Activated naive CD4-positive, alpha-beta T cell treated with anti-CD3 and anti-CD28 coated beads for 36 hours (primary cell): ENCODE measurements around the gene ARL5A. TPM values are rescaled to one million over a fixed set of nuclear protein-coding genes. Genes with fewer than 3 reads are reported as not detected.

Experiments
- CTCF ChIA-PET: fragments of 350-600 bp; sonication (Branson Sonifier 250); formaldehyde crosslinking; loops from one replicate; lab custom pipeline; 2021; ENCODE audit warnings: antibody characterized with exemption; lab: Charles Lee
- DNase-seq: peaks from one replicate; pipeline ENCODE4 v3.0.0-alpha.2; 2020
- H3K27ac Mint-ChIP-seq: one replicate; pipeline ENCODE4 v1.8.0; 2021; ENCODE audit warnings: mild to moderate bottlenecking, mixed read lengths
- H3K27me3 Mint-ChIP-seq: one replicate; pipeline ENCODE4 v1.8.0; 2021; ENCODE audit warnings: low read depth, mixed read lengths
- H3K36me3 Mint-ChIP-seq: one replicate; pipeline ENCODE4 v1.8.0; 2021; ENCODE audit warnings: low read depth, mixed read lengths
- H3K4me1 Mint-ChIP-seq: one replicate; pipeline ENCODE4 v1.8.0; 2021; ENCODE audit warnings: low read depth, mixed read lengths
- H3K4me3 Mint-ChIP-seq: one replicate; pipeline ENCODE4 v1.8.0; 2021; ENCODE audit warnings: mild to moderate bottlenecking, moderate library complexity, mixed read lengths
- H3K9me3 Mint-ChIP-seq: one replicate; pipeline ENCODE4 v1.8.0; 2021; ENCODE audit warnings: mixed read lengths
- intact Hi-C: fragments of 100-400 bp; cut with micrococcal nuclease; formaldehyde crosslinking; loops from one replicate; pipeline ENCODE4 v1.15.1; 2023
- total RNA-seq, 2 experiments: library from RNA; stranded (reverse); gene quantifications; one replicate each; pipeline ENCODE4 v1.2.3, GENCODE V29; 2021

Gene ARL5A
- total RNA-seq, 2 experiments from 2014 or later, result 40.6 to 43.7 TPM

GRCh38 chr2:151774506-151774905, 53.7 kb downstream of the ARL5A start:
- H3K36me3 Mint-ChIP-seq, result peaks cover 33% of the 10 kb centered on the region
- no peaks in the 10 kb centered on the region for H3K27me3 Mint-ChIP-seq
- intact Hi-C loops, result no loop called here
- H3K27ac Mint-ChIP-seq, result no peak overlapping the region
- peaks cover 2% of the 10 kb centered on the region for H3K9me3 Mint-ChIP-seq
- peaks cover 4% of the 10 kb centered on the region for H3K4me1 Mint-ChIP-seq
- CTCF ChIA-PET, result no interaction called here
- no peak overlapping the region for H3K4me3 Mint-ChIP-seq
- DNase-seq, result no peak

- Mint-ChIP-seq H3K9me3 (no peaks in the 10 kb centered on the region), H3K4me3 (no peak overlapping the region), H3K4me1 (peaks cover 4% of the 10 kb centered on the region), H3K27me3 (no peaks in the 10 kb centered on the region), H3K36me3 (peaks cover 13% of the 10 kb centered on the region), H3K27ac (no peak overlapping the region)
- no peak for DNase-seq
- intact Hi-C loops, result no loop called here
- CTCF ChIA-PET, result no interaction called here
Observed at GRCh38 chr2:151771599-151772358, 56.4 kb downstream of the ARL5A start.

- peaks cover 8% of the 10 kb centered on the region for H3K4me1 Mint-ChIP-seq
- CTCF ChIA-PET, result no interaction called here
- no peaks in the 10 kb centered on the region for H3K9me3 Mint-ChIP-seq
- no peak overlapping the region for H3K27ac Mint-ChIP-seq
- no peak overlapping the region for H3K4me3 Mint-ChIP-seq
- no peaks in the 10 kb centered on the region for H3K27me3 Mint-ChIP-seq
- intact Hi-C loops, result no loop called here
- peaks cover 9% of the 10 kb centered on the region for H3K36me3 Mint-ChIP-seq
- no peak for DNase-seq
Observed at GRCh38 chr2:151770995-151771394, 57.2 kb downstream of the ARL5A start.

GRCh38 chr2:151769606-151770005, 58.6 kb downstream of the ARL5A start:
- peaks cover 6% of the 10 kb centered on the region for H3K4me1 Mint-ChIP-seq
- intact Hi-C loops, result no loop called here
- no peaks in the 10 kb centered on the region for H3K9me3 Mint-ChIP-seq
- H3K36me3 Mint-ChIP-seq, result peaks cover 6% of the 10 kb centered on the region
- no peak for DNase-seq
- H3K27me3 Mint-ChIP-seq, result no peaks in the 10 kb centered on the region
- CTCF ChIA-PET, result no interaction called here
- H3K4me3 Mint-ChIP-seq, result no peak overlapping the region
- H3K27ac Mint-ChIP-seq, result no peak overlapping the region

- intact Hi-C loops, result no loop called here
- H3K9me3 Mint-ChIP-seq, result no peaks in the 10 kb centered on the region
Observed at GRCh38 chr2:151767536-151767935, 60.7 kb downstream of the ARL5A start.

GRCh38 chr2:151766437-151767153, 61.6 kb downstream of the ARL5A start:
- peak; percentile 52 for DNase-seq
- intact Hi-C loops, result no loop called here
- CTCF ChIA-PET, result interaction anchor here (0.6 kb wide), 1 partner anchor 49 kb away, joined by 3 read pairs; no protein-coding TSS in a partner anchor

More at GRCh38 chr2:151767536-151767935, 60.7 kb downstream of the ARL5A start:
- peaks cover 4% of the 10 kb centered on the region for H3K4me1 Mint-ChIP-seq
- no peak overlapping the region for H3K4me3 Mint-ChIP-seq
- H3K27me3 Mint-ChIP-seq, result no peaks in the 10 kb centered on the region
- peaks cover 6% of the 10 kb centered on the region for H3K36me3 Mint-ChIP-seq
- H3K27ac Mint-ChIP-seq, result no peak overlapping the region
- no peak for DNase-seq
- CTCF ChIA-PET, result no interaction called here

GRCh38 chr2:151765760-151766410, 62.3 kb downstream of the ARL5A start:
- DNase-seq, result no peak
- intact Hi-C loops, result no loop called here
- Mint-ChIP-seq H3K9me3 (no peaks in the 10 kb centered on the region), H3K4me1 (peaks cover 4% of the 10 kb centered on the region), H3K36me3 (peaks cover 6% of the 10 kb centered on the region), H3K27me3 (no peaks in the 10 kb centered on the region), H3K4me3 (no peak overlapping the region), H3K27ac (no peak overlapping the region)
- CTCF ChIA-PET, result interaction anchor here (0.7 kb wide), 1 partner anchor 9 kb away, joined by 3 read pairs; no protein-coding TSS in a partner anchor

More at GRCh38 chr2:151766437-151767153, 61.6 kb downstream of the ARL5A start:
- Mint-ChIP-seq H3K9me3 (no peaks in the 10 kb centered on the region), H3K36me3 (peaks cover 6% of the 10 kb centered on the region), H3K27ac (no peak overlapping the region), H3K27me3 (no peaks in the 10 kb centered on the region), H3K4me1 (peaks cover 4% of the 10 kb centered on the region), H3K4me3 (no peak overlapping the region)

GRCh38 chr2:151762694-151763093, 65.5 kb downstream of the ARL5A start:
- Mint-ChIP-seq H3K4me1 (peaks cover 4% of the 10 kb centered on the region), H3K9me3 (no peaks in the 10 kb centered on the region), H3K36me3 (peaks cover 4% of the 10 kb centered on the region), H3K4me3 (no peak overlapping the region), H3K27ac (no peak overlapping the region), H3K27me3 (no peaks in the 10 kb centered on the region)
- CTCF ChIA-PET, result interaction anchor here (0.6 kb wide), 1 partner anchor 283 kb away, joined by 4 read pairs; no protein-coding TSS in a partner anchor
- intact Hi-C loops, result no loop called here
- no peak for DNase-seq

- Mint-ChIP-seq H3K4me1 (peaks cover 4% of the 10 kb centered on the region), H3K27ac (no peak overlapping the region), H3K36me3 (peaks cover 4% of the 10 kb centered on the region), H3K4me3 (no peak overlapping the region), H3K9me3 (no peaks in the 10 kb centered on the region), H3K27me3 (no peaks in the 10 kb centered on the region)
- intact Hi-C loops, result no loop called here
- DNase-seq, result no peak
- CTCF ChIA-PET, result no interaction called here
Observed at GRCh38 chr2:151761687-151762086, 66.5 kb downstream of the ARL5A start.

GRCh38 chr2:151761193-151761592, 67.0 kb downstream of the ARL5A start:
- intact Hi-C loops, result no loop called here
- CTCF ChIA-PET, result no interaction called here
- no peak for DNase-seq
- H3K27ac Mint-ChIP-seq, result no peak overlapping the region
- no peaks in the 10 kb centered on the region for H3K9me3 Mint-ChIP-seq
- no peaks in the 10 kb centered on the region for H3K27me3 Mint-ChIP-seq
- no peaks in the 10 kb centered on the region for H3K4me1 Mint-ChIP-seq
- peaks cover 1% of the 10 kb centered on the region for H3K36me3 Mint-ChIP-seq
- no peak overlapping the region for H3K4me3 Mint-ChIP-seq

GRCh38 chr2:151760139-151760650, 68.0 kb downstream of the ARL5A start:
- Mint-ChIP-seq H3K9me3 (no peaks in the 10 kb centered on the region), H3K4me1 (no peaks in the 10 kb centered on the region), H3K4me3 (no peak overlapping the region), H3K27me3 (no peaks in the 10 kb centered on the region), H3K36me3 (peaks cover 1% of the 10 kb centered on the region), H3K27ac (no peak overlapping the region)
- intact Hi-C loops, result no loop called here
- CTCF ChIA-PET, result no interaction called here
- no peak for DNase-seq

- CTCF ChIA-PET, result no interaction called here
- Mint-ChIP-seq H3K27ac (no peak overlapping the region), H3K36me3 (peaks cover 1% of the 10 kb centered on the region), H3K27me3 (no peaks in the 10 kb centered on the region), H3K9me3 (no peaks in the 10 kb centered on the region), H3K4me1 (no peaks in the 10 kb centered on the region), H3K4me3 (no peak overlapping the region)
- intact Hi-C loops, result no loop called here
- DNase-seq, result no peak
Observed at GRCh38 chr2:151758744-151759143, 69.5 kb downstream of the ARL5A start.
